Measurements from ENCODE around the gene NEUROG1.

DNA sequence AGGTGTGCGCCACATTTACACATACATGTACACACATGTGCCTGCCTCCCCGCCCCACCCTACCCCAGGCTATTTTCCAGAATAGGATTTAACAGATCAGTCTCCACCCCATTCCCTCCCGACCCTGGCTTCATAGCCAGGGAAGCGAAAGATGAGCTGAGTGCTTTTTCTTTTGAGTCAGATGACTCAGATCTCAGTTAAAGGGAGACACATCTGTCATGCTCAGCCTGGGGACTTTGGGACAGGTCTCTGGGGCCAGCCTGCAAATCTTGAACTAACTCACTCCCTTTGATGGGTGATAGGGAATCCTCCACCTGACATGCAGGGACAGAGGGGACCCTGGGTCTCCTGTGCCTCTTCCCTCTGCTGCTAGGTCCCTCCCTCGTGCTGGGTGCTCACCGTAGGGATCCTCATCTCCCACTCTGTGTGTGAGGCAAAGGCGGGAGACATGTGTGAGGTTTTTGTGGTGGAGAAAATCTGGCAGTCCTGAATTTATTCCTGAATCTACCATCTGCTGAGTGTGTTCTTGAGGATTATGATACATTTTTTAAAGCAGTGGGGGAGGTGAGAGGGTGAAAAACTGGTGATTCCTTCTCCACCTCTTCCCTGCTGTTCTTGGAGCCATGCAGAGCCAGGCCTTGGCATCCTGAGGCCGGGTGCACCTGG is 37.7 kb downstream of the NEUROG1 start:
- TF ChIP-seq POLR2A (IDR thresholded peaks at IDR 0.05) (no peak), CTCF (IDR thresholded peaks at IDR 0.05) (no peak)
